ENCODE measurements around the gene SH3BP2. TPM values are rescaled to one million over a fixed set of nuclear protein-coding genes. Genes with fewer than 3 reads are reported as not detected.

SH3BP2 gene
- total and polyA plus RNA-seq, 2 donors from 2014 or later = 27.3 to 128 TPM

GRCh38 chr4:2857349-2857927 is 64.6 kb downstream of the SH3BP2 start:
- peaks cover 8 to 56% (median 28%) of the 10 kb centered on the region in 3 donors for H3K4me1 ChIP-seq (ENCODE audit: control insufficient read depth in 2 of 3, insufficient read depth in 2 of 3, low read depth in 1 of 3, low read length in 3 of 3)
- intact Hi-C loops (cut with DNase I) = no loop called here
- H3K36me3 ChIP-seq (ENCODE audit: control insufficient read depth in 2 of 3, insufficient read depth in 3 of 3, low read length in 3 of 3) = peaks cover 0 to 7% (median 0%) of the 10 kb centered on the region in 3 donors
- FAIRE-seq (no peak), DNase-seq (no peak)
- no peak overlapping the region for H3K27ac ChIP-seq (ENCODE audit: low read depth in 2 of 2, low read length in 2 of 2)
- no peaks in the 10 kb centered on the region for H3K27me3 ChIP-seq (ENCODE audit: control insufficient read depth, insufficient read depth, low read length)
- no peak overlapping the region for H3K4me3 ChIP-seq (ENCODE audit: low read length in 3 of 3)
- TF ChIP-seq CTCF (IDR thresholded peaks at IDR 0.05; ENCODE audit: borderline replicate concordance, extremely low read depth, insufficient read depth) = no peak
- H3K9ac ChIP-seq (ENCODE audit: low read length in 3 of 3) = no peak overlapping the region
- H3K9me3 ChIP-seq (ENCODE audit: control insufficient read depth in 2 of 3, insufficient read depth in 1 of 3, low read length in 3 of 3) = no peaks in the 10 kb centered on the region

GRCh38 chr4:2858451-2859217 is 65.7 kb downstream of the SH3BP2 start:
- Histone ChIP-seq H3K9ac (ENCODE audit: low read length in 3 of 3) (no peak overlapping the region), H3K9me3 (ENCODE audit: control insufficient read depth in 2 of 3, insufficient read depth in 1 of 3, low read length in 3 of 3) (no peaks in the 10 kb centered on the region), H3K27ac (ENCODE audit: low read depth in 2 of 2, low read length in 2 of 2) (peak overlapping the region in 1 of 2 donors; percentile 19), H3K36me3 (ENCODE audit: control insufficient read depth in 2 of 3, insufficient read depth in 3 of 3, low read length in 3 of 3) (peaks cover 0 to 6% (median 0%) of the 10 kb centered on the region in 3 donors), H3K4me1 (ENCODE audit: control insufficient read depth in 2 of 3, insufficient read depth in 2 of 3, low read depth in 1 of 3, low read length in 3 of 3) (peaks cover 8 to 54% (median 30%) of the 10 kb centered on the region in 3 donors), H3K4me3 (ENCODE audit: low read length in 3 of 3) (no peak overlapping the region), H3K27me3 (ENCODE audit: control insufficient read depth, insufficient read depth, low read length) (no peaks in the 10 kb centered on the region)
- FAIRE-seq = no peak
- no peak for DNase-seq
- no peak for TF ChIP-seq CTCF (IDR thresholded peaks at IDR 0.05; ENCODE audit: borderline replicate concordance, extremely low read depth, insufficient read depth)
- intact Hi-C loops (cut with DNase I) = no loop called here

GRCh38 chr4:2859514-2859913 is 66.6 kb downstream of the SH3BP2 start:
- H3K4me1 ChIP-seq (ENCODE audit: control insufficient read depth in 2 of 3, insufficient read depth in 2 of 3, low read depth in 1 of 3, low read length in 3 of 3) = peaks cover 8 to 51% (median 30%) of the 10 kb centered on the region in 3 donors
- H3K36me3 ChIP-seq (ENCODE audit: control insufficient read depth in 2 of 3, insufficient read depth in 3 of 3, low read length in 3 of 3) = no peaks in the 10 kb centered on the region
- no peak overlapping the region for H3K9ac ChIP-seq (ENCODE audit: low read length in 3 of 3)
- H3K27ac ChIP-seq (ENCODE audit: low read depth in 2 of 2, low read length in 2 of 2) = no peak overlapping the region
- intact Hi-C loops (cut with DNase I) = no loop called here
- no peak for TF ChIP-seq CTCF (IDR thresholded peaks at IDR 0.05; ENCODE audit: borderline replicate concordance, extremely low read depth, insufficient read depth)
- DNase-seq = no peak
- no peak for FAIRE-seq
- no peak overlapping the region for H3K4me3 ChIP-seq (ENCODE audit: low read length in 3 of 3)
- no peaks in the 10 kb centered on the region for H3K27me3 ChIP-seq (ENCODE audit: control insufficient read depth, insufficient read depth, low read length)
- no peaks in the 10 kb centered on the region for H3K9me3 ChIP-seq (ENCODE audit: control insufficient read depth in 2 of 3, insufficient read depth in 1 of 3, low read length in 3 of 3)

Measured in kidney (tissue), 14 donors.